ENCODE results near the gene TSKU. TPM values are rescaled to one million over a fixed set of nuclear protein-coding genes. Genes with fewer than 3 reads are reported as not detected.

TSKU gene
- total RNA-seq, 1 donor from 2014 or later, result 7.1 TPM

- no peaks in the 10 kb centered on the region for H3K36me3 ChIP-seq
- DNase-seq (ENCODE audit: low spot score), result no peak
- peaks cover 4% of the 10 kb centered on the region for H3F3A ChIP-seq (ENCODE audit: low read depth)
- no peaks in the 10 kb centered on the region for H4K20me1 ChIP-seq (ENCODE audit: low read depth)
- H3K27ac ChIP-seq, result no peak overlapping the region
- H3K9ac ChIP-seq, result no peak overlapping the region
- H3K9me3 Mint-ChIP-seq, result no peaks in the 10 kb centered on the region
- TF ChIP-seq CTCF (IDR thresholded peaks at IDR 0.05) (no peak), EZH2 (IDR thresholded peaks at IDR 0.05) (no peak), EZH2phosphoT487 (IDR thresholded peaks at IDR 0.05) (no peak)
- H3K4me3 ChIP-seq, result no peak overlapping the region
- no peaks in the 10 kb centered on the region for H3K36me3 Mint-ChIP-seq
- H2AFZ ChIP-seq (replicated peaks), result peak overlapping the region; percentile 68
- H3K4me2 ChIP-seq, result no peak overlapping the region
- no peaks in the 10 kb centered on the region for H3K79me2 ChIP-seq (ENCODE audit: low read depth)
- peaks cover 7% of the 10 kb centered on the region for H3K4me1 Mint-ChIP-seq
- peaks cover 16% of the 10 kb centered on the region for H3K27me3 Mint-ChIP-seq (ENCODE audit: insufficient read depth, low read depth)
- H3K4me3 Mint-ChIP-seq, result peak overlapping the region; percentile 63
- H3K27ac Mint-ChIP-seq, result no peak overlapping the region
- H3K4me1 ChIP-seq, result peaks cover 3% of the 10 kb centered on the region
- H3K9me3 ChIP-seq (ENCODE audit: low read depth), result no peaks in the 10 kb centered on the region
- no peaks in the 10 kb centered on the region for H3K27me3 ChIP-seq
Observed at GRCh38 chr11:76747153-76747914, 35.8 kb upstream of the TSKU start.

- Histone ChIP-seq H3K27ac (no peak overlapping the region), H2AFZ (replicated peaks) (peak overlapping the region; percentile 68), H3K79me2 (ENCODE audit: low read depth) (no peaks in the 10 kb centered on the region), H3K4me1 (peaks cover 3% of the 10 kb centered on the region), H3K9ac (no peak overlapping the region), H3K27me3 (no peaks in the 10 kb centered on the region), H3K36me3 (no peaks in the 10 kb centered on the region), H3K9me3 (ENCODE audit: low read depth) (no peaks in the 10 kb centered on the region), H3K4me3 (no peak overlapping the region), H3K4me2 (no peak overlapping the region), H3F3A (ENCODE audit: low read depth) (peaks cover 4% of the 10 kb centered on the region), H4K20me1 (ENCODE audit: low read depth) (no peaks in the 10 kb centered on the region)
- DNase-seq (ENCODE audit: low spot score), result no peak
- Mint-ChIP-seq H3K4me3 (no peak overlapping the region), H3K27me3 (ENCODE audit: insufficient read depth, low read depth) (peaks cover 17% of the 10 kb centered on the region), H3K36me3 (no peaks in the 10 kb centered on the region), H3K27ac (no peak overlapping the region), H3K4me1 (peaks cover 14% of the 10 kb centered on the region), H3K9me3 (no peaks in the 10 kb centered on the region)
- TF ChIP-seq EZH2phosphoT487 (IDR thresholded peaks at IDR 0.05) (no peak), EZH2 (IDR thresholded peaks at IDR 0.05) (no peak), CTCF (IDR thresholded peaks at IDR 0.05) (no peak)
Observed at GRCh38 chr11:76747915-76748860, 35.0 kb upstream of the TSKU start.

GRCh38 chr11:76748948-76749347, 34.2 kb upstream of the TSKU start:
- no peak overlapping the region for H3K4me2 ChIP-seq
- Mint-ChIP-seq H3K4me1 (peaks cover 20% of the 10 kb centered on the region), H3K27me3 (ENCODE audit: insufficient read depth, low read depth) (peaks cover 19% of the 10 kb centered on the region), H3K36me3 (no peaks in the 10 kb centered on the region), H3K9me3 (no peaks in the 10 kb centered on the region), H3K27ac (no peak overlapping the region), H3K4me3 (no peak overlapping the region)
- no peak for TF ChIP-seq CTCF (IDR thresholded peaks at IDR 0.05)
- no peak for TF ChIP-seq EZH2phosphoT487 (IDR thresholded peaks at IDR 0.05)
- TF ChIP-seq EZH2 (IDR thresholded peaks at IDR 0.05), result no peak
- H3K9ac ChIP-seq, result no peak overlapping the region
- H2AFZ ChIP-seq (replicated peaks), result no peak overlapping the region
- peaks cover 3% of the 10 kb centered on the region for H3K4me1 ChIP-seq
- H3K27ac ChIP-seq, result no peak overlapping the region
- H3K79me2 ChIP-seq (ENCODE audit: low read depth), result no peaks in the 10 kb centered on the region
- no peaks in the 10 kb centered on the region for H4K20me1 ChIP-seq (ENCODE audit: low read depth)
- H3K27me3 ChIP-seq, result no peaks in the 10 kb centered on the region
- no peak overlapping the region for H3K4me3 ChIP-seq
- H3F3A ChIP-seq (ENCODE audit: low read depth), result peaks cover 4% of the 10 kb centered on the region
- no peaks in the 10 kb centered on the region for H3K9me3 ChIP-seq (ENCODE audit: low read depth)
- no peaks in the 10 kb centered on the region for H3K36me3 ChIP-seq
- no peak for DNase-seq (ENCODE audit: low spot score)
